Neural progenitor cell (in vitro differentiated cells): ENCODE results near the gene RHBG. TPM values are rescaled to one million over a fixed set of nuclear protein-coding genes. Genes with fewer than 3 reads are reported as not detected.

ENCODE experiments used
- DNase-seq: peaks from one replicate; pipeline ENCODE4 v3.0.0-alpha.2; 2016; ENCODE audit warnings: low spot score
- H2AFZ ChIP-seq: fragments of 200-600 bp; sonication (generic); replicated peaks from 2 replicates; pipeline ENCODE4 v1.6.1; 2016; ENCODE audit warnings: antibody characterized with exemption
- H3F3A ChIP-seq: fragments of 200-600 bp; sonication (generic); 2 replicates; pipeline ENCODE4 v1.6.1; 2016; ENCODE audit warnings: antibody characterized with exemption, low read depth
- H3K27ac ChIP-seq: fragments of 200-600 bp; sonication (generic); 2 replicates; pipeline ENCODE4 v1.5.1; 2016; ENCODE audit warnings: mild to moderate bottlenecking
- H3K27me3 ChIP-seq: fragments of 200-600 bp; sonication (generic); 2 replicates; pipeline ENCODE4 v1.6.1; 2016; ENCODE audit warnings: mild to moderate bottlenecking, moderate library complexity
- H3K36me3 ChIP-seq: fragments of 200-600 bp; sonication (generic); 2 replicates; pipeline ENCODE4 v1.5.1; 2016
- H3K4me1 ChIP-seq: fragments of 200-600 bp; sonication (generic); 2 replicates; pipeline ENCODE4 v1.6.1; 2016; ENCODE audit warnings: mixed run types
- H3K4me2 ChIP-seq: fragments of 200-600 bp; sonication (generic); 2 replicates; pipeline ENCODE4 v1.6.1; 2016
- H3K4me3 ChIP-seq: fragments of 200-600 bp; sonication (generic); 2 replicates; pipeline ENCODE4 v1.5.1; 2016
- H3K79me2 ChIP-seq: fragments of 200-600 bp; sonication (generic); 2 replicates; pipeline ENCODE4 v1.6.1; 2016; ENCODE audit warnings: low read depth
- H3K9ac ChIP-seq: fragments of 200-600 bp; sonication (generic); 2 replicates; pipeline ENCODE4 v1.6.1; 2016
- H3K9me3 ChIP-seq: fragments of 200-600 bp; sonication (generic); 2 replicates; pipeline ENCODE4 v1.5.1; 2016; ENCODE audit warnings: low read depth
- H4K20me1 ChIP-seq: fragments of 200-600 bp; sonication (generic); 2 replicates; pipeline ENCODE4 v1.6.1; 2016; ENCODE audit warnings: low read depth
- H3K27ac Mint-ChIP-seq: 3 replicates; pipeline ENCODE4 v1.8.0; 2021; ENCODE audit warnings: mixed read lengths
- H3K27me3 Mint-ChIP-seq: 2 replicates; pipeline ENCODE4 v1.8.0; 2022; ENCODE audit warnings: low read depth, mild to moderate bottlenecking, inconsistent platforms, moderate library complexity, mixed read lengths; ENCODE audit not compliant: insufficient read depth
- H3K36me3 Mint-ChIP-seq: 3 replicates; pipeline ENCODE4 v1.8.0; 2021; ENCODE audit warnings: mixed read lengths
- H3K4me1 Mint-ChIP-seq: 3 replicates; pipeline ENCODE4 v1.8.0; 2021; ENCODE audit warnings: mixed read lengths
- H3K4me3 Mint-ChIP-seq: 3 replicates; pipeline ENCODE4 v1.8.0; 2021; ENCODE audit warnings: mild to moderate bottlenecking, moderate library complexity, mixed read lengths
- H3K9me3 Mint-ChIP-seq: 3 replicates; pipeline ENCODE4 v1.8.0; 2020; ENCODE audit warnings: mixed read lengths
- EZH2 ChIP-seq: fragments of 200-600 bp; sonication (generic); IDR thresholded peaks from 2 replicates; pipeline ENCODE4 v1.6.1; 2017; ENCODE audit warnings: antibody characterized with exemption, mild to moderate bottlenecking, moderate library complexity
- EZH2phosphoT487 ChIP-seq: fragments of 200-600 bp; sonication (generic); IDR thresholded peaks from 2 replicates; pipeline ENCODE4 v1.6.1; 2017; ENCODE audit warnings: antibody characterized with exemption
- total RNA-seq: library from RNA; depleted of rRNA; stranded (reverse); fragments of >200 nt; gene quantifications from 2 replicates; pipeline ENCODE4 v1.2.3, GENCODE V29; 2015; ENCODE audit warnings: low replicate concordance
- TF ChIP-seq, protein P1 (sequence below): fragments of 200-600 bp; sonication (generic); IDR thresholded peaks from 2 replicates; pipeline ENCODE4 v1.5.1; 2017; ENCODE audit warnings: antibody characterized with exemption, mild to moderate bottlenecking

Gene RHBG
- total RNA-seq, 1 donor from 2014 or later, result not detected

GRCh38 chr1:156384658-156385057 is 15.6 kb downstream of the RHBG start:
- H3K36me3 Mint-ChIP-seq, result no peaks in the 10 kb centered on the region
- H2AFZ ChIP-seq, result no peak overlapping the region
- H4K20me1 ChIP-seq, result peaks cover 28% of the 10 kb centered on the region
- H3K79me2 ChIP-seq, result no peaks in the 10 kb centered on the region
- no peak overlapping the region for H3K9ac ChIP-seq
- no peaks in the 10 kb centered on the region for H3K36me3 ChIP-seq
- no peak overlapping the region for H3K27ac Mint-ChIP-seq
- H3K4me1 Mint-ChIP-seq, result peaks cover 17% of the 10 kb centered on the region
- peaks cover 16% of the 10 kb centered on the region for H3K4me1 ChIP-seq
- TF ChIP-seq, protein P1, sequence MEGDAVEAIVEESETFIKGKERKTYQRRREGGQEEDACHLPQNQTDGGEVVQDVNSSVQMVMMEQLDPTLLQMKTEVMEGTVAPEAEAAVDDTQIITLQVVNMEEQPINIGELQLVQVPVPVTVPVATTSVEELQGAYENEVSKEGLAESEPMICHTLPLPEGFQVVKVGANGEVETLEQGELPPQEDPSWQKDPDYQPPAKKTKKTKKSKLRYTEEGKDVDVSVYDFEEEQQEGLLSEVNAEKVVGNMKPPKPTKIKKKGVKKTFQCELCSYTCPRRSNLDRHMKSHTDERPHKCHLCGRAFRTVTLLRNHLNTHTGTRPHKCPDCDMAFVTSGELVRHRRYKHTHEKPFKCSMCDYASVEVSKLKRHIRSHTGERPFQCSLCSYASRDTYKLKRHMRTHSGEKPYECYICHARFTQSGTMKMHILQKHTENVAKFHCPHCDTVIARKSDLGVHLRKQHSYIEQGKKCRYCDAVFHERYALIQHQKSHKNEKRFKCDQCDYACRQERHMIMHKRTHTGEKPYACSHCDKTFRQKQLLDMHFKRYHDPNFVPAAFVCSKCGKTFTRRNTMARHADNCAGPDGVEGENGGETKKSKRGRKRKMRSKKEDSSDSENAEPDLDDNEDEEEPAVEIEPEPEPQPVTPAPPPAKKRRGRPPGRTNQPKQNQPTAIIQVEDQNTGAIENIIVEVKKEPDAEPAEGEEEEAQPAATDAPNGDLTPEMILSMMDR, result no peak
- TF ChIP-seq EZH2phosphoT487 (no peak), EZH2 (no peak)
- peaks cover 12% of the 10 kb centered on the region for H3F3A ChIP-seq
- peaks cover 38% of the 10 kb centered on the region for H3K27me3 Mint-ChIP-seq
- peaks cover 96% of the 10 kb centered on the region for H3K27me3 ChIP-seq
- no peaks in the 10 kb centered on the region for H3K9me3 Mint-ChIP-seq
- no peak overlapping the region for H3K27ac ChIP-seq
- no peak overlapping the region for H3K4me3 Mint-ChIP-seq
- H3K4me2 ChIP-seq, result no peak overlapping the region
- no peaks in the 10 kb centered on the region for H3K9me3 ChIP-seq
- no peak overlapping the region for H3K4me3 ChIP-seq
- DNase-seq, result no peak

DNA sequence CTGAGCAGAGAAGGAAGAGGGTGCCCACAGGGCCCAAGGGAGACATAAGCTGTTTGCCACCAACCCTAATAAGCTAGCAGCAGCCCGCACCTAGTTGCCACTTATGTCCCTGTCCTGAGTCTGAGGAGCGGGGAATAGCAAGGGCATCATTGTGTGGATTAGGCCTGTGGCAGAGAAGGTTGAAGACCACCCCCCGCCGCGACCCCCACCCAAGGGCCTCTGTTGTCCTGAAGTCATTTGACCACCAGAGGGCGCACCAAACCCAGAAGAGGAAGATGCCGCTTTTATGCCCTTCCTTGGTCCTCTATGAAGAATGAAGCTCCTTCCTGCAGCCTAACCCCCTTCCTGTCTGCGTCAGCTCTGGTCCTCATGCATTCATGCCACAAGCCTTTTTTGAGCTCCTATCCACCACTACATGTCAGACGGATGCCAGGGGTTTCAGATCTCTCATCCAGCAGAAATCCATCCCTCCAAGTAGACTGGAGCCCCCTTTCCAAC is 16.6 kb downstream of the RHBG start:
- H3K4me1 Mint-ChIP-seq, result peaks cover 20% of the 10 kb centered on the region

GRCh38 chr1:156386134-156386901 is 17.3 kb downstream of the RHBG start:
- no peak overlapping the region for H3K4me2 ChIP-seq
- H4K20me1 ChIP-seq, result peaks cover 28% of the 10 kb centered on the region
- no peaks in the 10 kb centered on the region for H3K36me3 Mint-ChIP-seq
- H3K4me1 ChIP-seq, result peaks cover 33% of the 10 kb centered on the region
- H3K36me3 ChIP-seq, result no peaks in the 10 kb centered on the region
- H3K27me3 Mint-ChIP-seq, result peaks cover 43% of the 10 kb centered on the region
- no peak overlapping the region for H3K27ac ChIP-seq
- H3K4me1 Mint-ChIP-seq, result peaks cover 21% of the 10 kb centered on the region
- peaks cover 100% of the 10 kb centered on the region for H3K27me3 ChIP-seq
- H3K4me3 ChIP-seq, result no peak overlapping the region
- H3K79me2 ChIP-seq, result no peaks in the 10 kb centered on the region
- TF ChIP-seq EZH2 (no peak), EZH2phosphoT487 (no peak)
- TF ChIP-seq, protein P1, result no peak
- H2AFZ ChIP-seq, result no peak overlapping the region
- peaks cover 16% of the 10 kb centered on the region for H3F3A ChIP-seq
- peak overlapping the region; percentile 38 for H3K4me3 Mint-ChIP-seq
- H3K27ac Mint-ChIP-seq, result no peak overlapping the region
- no peak for DNase-seq
- H3K9me3 Mint-ChIP-seq, result no peaks in the 10 kb centered on the region
- H3K9ac ChIP-seq, result no peak overlapping the region
- no peaks in the 10 kb centered on the region for H3K9me3 ChIP-seq

More for the DNA sequence above, 16.6 kb downstream of the RHBG start:
- H3K9me3 Mint-ChIP-seq, result no peaks in the 10 kb centered on the region
- no peak overlapping the region for H3K27ac ChIP-seq
- no peak overlapping the region for H3K4me3 ChIP-seq
- no peak overlapping the region for H3K4me2 ChIP-seq
- peak overlapping the region; percentile 38 for H3K4me3 Mint-ChIP-seq
- H3K36me3 Mint-ChIP-seq, result no peaks in the 10 kb centered on the region
- peak; percentile 53 for TF ChIP-seq EZH2
- TF ChIP-seq, protein P1, result peak; percentile 95
- no peak for TF ChIP-seq EZH2phosphoT487
- no peaks in the 10 kb centered on the region for H3K9me3 ChIP-seq
- H3K4me1 ChIP-seq, result peaks cover 25% of the 10 kb centered on the region
- no peaks in the 10 kb centered on the region for H3K79me2 ChIP-seq
- H3F3A ChIP-seq, result peaks cover 16% of the 10 kb centered on the region
- H3K27ac Mint-ChIP-seq, result no peak overlapping the region
- no peaks in the 10 kb centered on the region for H3K36me3 ChIP-seq
- H4K20me1 ChIP-seq, result peaks cover 28% of the 10 kb centered on the region
- no peak overlapping the region for H3K9ac ChIP-seq
- peaks cover 100% of the 10 kb centered on the region for H3K27me3 ChIP-seq
- H3K27me3 Mint-ChIP-seq, result peaks cover 40% of the 10 kb centered on the region
- no peak overlapping the region for H2AFZ ChIP-seq
- peak; percentile 89 for DNase-seq
